ENCODE results near the gene CENPT. TPM values are rescaled to one million over a fixed set of nuclear protein-coding genes. Genes with fewer than 3 reads are reported as not detected.

CENPT gene
- total and polyA plus RNA-seq, 2 donors (not counting 3 experiments of a cell fraction or from before 2014, with no cell fraction given): 60.3 to 61.3 TPM

DNA sequence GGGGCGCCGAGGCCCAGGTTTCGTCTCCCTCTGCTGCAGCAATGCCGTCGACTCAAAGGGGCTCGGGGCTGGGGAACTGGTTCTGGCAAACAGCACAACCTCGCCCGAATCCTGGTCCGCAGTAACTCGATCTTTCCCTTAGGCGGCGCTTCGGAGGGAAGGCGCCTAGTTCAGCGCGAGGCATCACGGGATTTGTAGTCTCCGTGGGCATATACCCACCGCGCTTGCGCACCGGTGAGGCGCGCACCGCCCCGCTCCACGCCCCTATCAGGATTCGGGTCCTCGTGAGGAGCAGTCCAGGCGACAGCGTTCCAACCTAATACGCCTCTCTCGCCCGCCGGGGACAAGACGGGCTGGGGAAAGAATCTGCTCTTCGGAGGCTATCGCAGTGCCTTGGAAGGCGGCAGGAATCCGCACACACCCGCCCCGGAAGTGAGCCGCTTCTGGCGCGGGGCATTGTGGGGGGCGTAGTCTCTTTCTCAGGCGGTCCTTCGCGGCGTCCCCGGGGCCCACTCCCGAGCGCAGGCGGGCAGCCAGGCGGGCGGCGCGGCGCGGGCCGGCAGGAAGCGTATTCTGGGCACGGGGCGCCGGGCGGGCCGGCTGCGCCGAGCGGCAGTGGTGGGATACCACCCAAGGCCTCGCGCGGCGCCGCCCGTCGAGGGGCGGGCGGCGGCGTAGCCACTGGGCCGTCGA is 5.5 kb downstream of the CENPT start, which contains the start of gene THAP11:
Gene THAP11, plus strand, starts transcription at position 505 of the 693 bp plus-strand sequence. CDS start 235 bp downstream, outside the sequence.
- Histone ChIP-seq H2AFZ (ENCODE audit: low read depth, low read length) (peak within 1 kb of the TSS; percentile 92), H3K9me1 (replicated peaks; ENCODE audit: control insufficient read depth, extremely low read depth, insufficient read depth, low read length) (no peaks in the 10 kb centered on the region), H3K4me2 (ENCODE audit: insufficient read depth, low read length) (peak within 1 kb of the TSS; percentile 54), H3K9ac (replicated peaks; ENCODE audit: extremely low read depth, insufficient read depth, low read length) (peak within 1 kb of the TSS; percentile 84), H3K79me2 (ENCODE audit: control insufficient read depth, insufficient read depth, low read length) (peaks cover 23% of the 10 kb centered on the region), H3K27me3 (ENCODE audit: control insufficient read depth in 2 of 2, insufficient read depth in 2 of 2, low read length in 2 of 2) (no peaks in the 10 kb centered on the region), H3K4me1 (ENCODE audit: control insufficient read depth, extremely low read depth, insufficient read depth, low read length) (peaks cover 26% of the 10 kb centered on the region), H3K4me3 (replicated peaks in 1 of 3; ENCODE audit: insufficient read depth in 1 of 3, low read depth in 1 of 3, low read length in 3 of 3) (peak within 1 kb of the TSS; percentile 32 to 58 (median 57)), H3K36me3 (ENCODE audit: control insufficient read depth in 2 of 2, extremely low read depth in 1 of 2, insufficient read depth in 2 of 2, low read length in 2 of 2) (no peaks in the 10 kb centered on the region), H3K27ac (ENCODE audit: insufficient read depth, low read depth, low read length) (peak within 1 kb of the TSS; percentile 77), H3K9me3 (replicated peaks; ENCODE audit: control insufficient read depth, insufficient read depth, low read length) (no peaks in the 10 kb centered on the region), H4K20me1 (replicated peaks; ENCODE audit: control insufficient read depth, extremely low read depth, insufficient read depth, low read length) (no peaks in the 10 kb centered on the region)
- no TSS peak for BruUV-seq (replicated peaks)
- dilution Hi-C loops (cut with MboI; ENCODE audit: extremely low pct_ligation_motif_present, low sequenced_read_pairs): no loop called here
- ChIA-PET POLR2A (no interaction called here), CTCF (interaction anchor here (2.8 to 4.6 kb wide), 2 partner anchors 25 to 26 kb away, joined by 8 to 32 read pairs; no protein-coding TSS in a partner anchor)
- intact Hi-C loops (cut with micrococcal nuclease): loop anchor here (1.0 to 2.0 kb wide), 2 partner anchors 25 to 280 kb away; partner anchors contain the start of gene CTCF
- FAIRE-seq: peak; percentile 96
- TF ChIP-seq EZH2 (IDR thresholded peaks at IDR 0.05; ENCODE audit: borderline replicate concordance, low read depth, low read length, severe bottlenecking) (no peak), GATA2 (IDR thresholded peaks at IDR 0.05; ENCODE audit: insufficient read depth, insufficient read length, low read depth, low read length) (no peak), JUN (IDR thresholded peaks at IDR 0.05; ENCODE audit: borderline replicate concordance, insufficient read depth, insufficient read length, low read depth) (no peak), CTCF (IDR thresholded peaks at IDR 0.05; ENCODE audit: extremely low read depth in 1 of 2, insufficient read depth in 1 of 2, low read depth in 1 of 2, low read length in 2 of 2) (peak; percentile 82 to 93), FOS (IDR thresholded peaks at IDR 0.05; ENCODE audit: borderline replicate concordance, insufficient read depth, low read length) (no peak), POLR2A (IDR thresholded peaks at IDR 0.05; ENCODE audit: low read depth, low read length) (peak; percentile 44), MYC (IDR thresholded peaks at IDR 0.05; ENCODE audit: low read depth, low read length) (no peak), MAX (IDR thresholded peaks at IDR 0.05; ENCODE audit: insufficient read depth, insufficient read length) (no peak), POLR2AphosphoS5 (IDR thresholded peaks at IDR 0.05; ENCODE audit: insufficient read depth, low read depth, low read length) (peak; percentile 65)
- DNase-seq (ENCODE audit: low read depth, low spot score): peak; percentile 95
